ENCODE measurements around the gene PCDH19. TPM values are rescaled to one million over a fixed set of nuclear protein-coding genes. Genes with fewer than 3 reads are reported as not detected.
A peak's percentile ranks its signal among the peaks of the same experiment; 100 is the strongest.

PCDH19 gene
- total RNA-seq, 1 experiment from 2014 or later: 0.48 TPM

DNA sequence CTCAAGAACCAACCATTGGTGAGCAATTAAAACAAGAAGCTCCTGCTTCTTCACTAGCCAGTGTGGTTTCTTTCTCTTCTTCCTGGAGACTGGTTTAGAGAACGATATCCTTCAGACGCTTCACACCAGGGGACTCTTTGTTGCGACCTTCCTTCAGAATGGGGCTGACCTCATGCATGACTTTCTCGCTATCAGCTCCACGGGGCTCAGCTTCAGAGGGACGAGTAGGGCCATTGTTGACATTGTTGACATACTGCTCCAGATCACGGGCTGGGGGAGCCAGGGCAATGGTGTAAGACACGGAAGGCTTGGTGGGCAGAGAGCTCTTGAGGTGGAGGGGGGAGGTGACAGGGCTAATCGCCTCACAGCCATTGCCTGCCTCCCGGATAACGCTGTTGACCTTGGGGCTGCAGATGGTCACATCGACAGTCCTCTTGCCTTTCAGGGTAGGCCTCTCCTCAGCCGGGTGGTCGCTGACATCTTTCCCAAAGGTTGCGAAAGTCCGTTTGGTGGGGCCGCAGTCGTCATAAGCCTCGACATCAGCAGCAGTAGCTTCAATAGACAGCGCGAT, 113.8 kb downstream of the PCDH19 start:
- no peak for DNase-seq (ENCODE audit: low spot score)

DNA sequence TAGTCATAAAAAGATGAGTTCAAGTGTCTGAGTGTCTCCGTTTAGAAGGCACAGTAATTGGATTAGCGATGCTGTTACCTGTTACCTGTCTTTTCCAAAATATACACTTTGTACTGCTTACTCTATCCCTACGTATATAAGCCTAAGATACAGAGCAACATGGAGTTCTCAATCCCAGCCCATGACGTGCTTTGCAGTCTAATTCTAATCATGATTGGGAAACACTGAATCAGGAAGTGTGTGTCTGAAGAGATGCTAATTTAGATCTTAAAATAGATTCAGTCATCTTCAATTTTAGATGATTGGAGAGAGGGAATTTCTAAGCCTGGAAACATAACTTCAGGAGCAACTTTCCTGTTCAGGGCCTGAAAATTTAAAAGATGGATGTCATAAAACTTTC, 115.1 kb downstream of the PCDH19 start:
- DNase-seq (ENCODE audit: low spot score): no peak

DNA sequence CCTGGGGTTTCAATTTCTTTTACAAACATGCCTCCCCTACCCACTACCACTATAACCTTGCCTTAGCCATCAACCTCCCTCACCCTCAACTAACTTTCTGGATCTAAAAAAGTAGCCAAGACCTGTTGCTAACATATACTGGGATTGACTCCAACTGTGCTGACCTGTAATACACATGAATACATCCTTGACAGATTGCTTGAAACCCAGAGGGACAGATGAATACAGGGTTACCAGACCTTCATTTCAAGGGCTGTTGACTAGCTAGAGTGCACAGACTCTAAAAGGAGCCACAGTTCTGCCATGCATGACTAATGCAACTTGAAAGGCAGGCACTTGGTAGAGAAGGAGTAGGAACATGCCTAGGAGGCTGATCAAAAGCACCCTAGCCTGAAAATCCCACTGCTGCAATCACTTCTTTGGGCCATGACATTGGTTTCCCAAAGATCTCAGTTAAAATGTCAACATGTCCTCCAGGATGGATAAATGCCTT, 121.0 kb downstream of the PCDH19 start:
- no peak for DNase-seq (ENCODE audit: low spot score)

DNA sequence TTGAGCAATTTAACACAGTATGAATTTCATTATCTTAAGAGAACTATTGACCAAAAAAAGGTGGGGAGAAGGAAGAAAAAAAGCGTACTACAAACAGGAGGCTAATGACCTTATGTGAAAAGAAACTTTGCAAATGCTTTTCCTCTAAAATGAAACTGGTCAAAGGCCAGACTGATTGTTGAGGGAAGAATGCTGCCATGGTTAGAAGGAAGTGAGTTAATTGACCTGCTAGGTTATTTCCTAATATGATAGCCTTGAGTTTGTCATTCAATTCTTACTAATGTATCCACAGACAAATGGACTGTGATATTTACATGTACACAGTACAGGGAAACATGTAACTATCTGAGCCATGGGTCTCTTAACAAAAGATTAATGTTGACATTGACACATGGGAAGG, 132.8 kb downstream of the PCDH19 start:
- no peak for DNase-seq (ENCODE audit: low spot score)

DNA sequence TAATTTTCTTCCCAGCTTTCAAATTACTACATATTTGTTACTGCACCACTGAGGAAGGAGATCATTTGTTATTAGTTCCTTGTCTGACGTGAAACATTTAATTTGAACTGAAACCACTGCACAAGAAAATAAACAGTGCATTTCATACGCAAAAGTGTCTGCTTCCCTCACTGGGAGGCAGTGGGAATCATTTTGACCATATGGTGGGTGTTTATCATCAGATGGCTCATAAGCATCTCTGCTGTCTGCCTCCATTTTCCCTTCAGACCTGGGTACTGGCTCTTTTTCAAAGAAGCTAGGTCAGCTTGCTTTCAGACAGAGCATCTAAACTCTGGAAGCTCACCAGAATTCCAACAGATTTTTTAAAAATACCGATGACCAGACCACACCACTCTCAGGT, 135.2 kb downstream of the PCDH19 start:
- DNase-seq (ENCODE audit: low spot score): no peak

DNA sequence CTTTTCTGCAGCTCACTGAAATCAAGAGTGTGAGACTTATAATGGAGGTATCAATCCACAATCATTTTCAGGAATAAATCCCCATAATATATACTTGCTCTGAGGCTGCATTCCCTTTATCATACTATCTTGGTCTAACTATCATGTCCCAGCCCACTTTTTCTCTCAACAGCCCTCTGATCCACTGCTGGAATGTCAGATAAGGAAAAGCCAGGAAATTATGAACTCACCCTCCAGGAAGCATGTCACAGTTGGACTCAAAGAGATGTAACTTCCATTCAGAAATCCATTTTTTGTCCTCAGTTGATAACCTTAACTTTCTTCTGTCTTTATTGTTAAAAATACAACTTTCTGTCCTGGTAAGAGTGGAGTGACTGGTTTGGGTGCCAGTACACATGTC, 144.9 kb downstream of the PCDH19 start:
- no peak for DNase-seq (ENCODE audit: low spot score)

DNA sequence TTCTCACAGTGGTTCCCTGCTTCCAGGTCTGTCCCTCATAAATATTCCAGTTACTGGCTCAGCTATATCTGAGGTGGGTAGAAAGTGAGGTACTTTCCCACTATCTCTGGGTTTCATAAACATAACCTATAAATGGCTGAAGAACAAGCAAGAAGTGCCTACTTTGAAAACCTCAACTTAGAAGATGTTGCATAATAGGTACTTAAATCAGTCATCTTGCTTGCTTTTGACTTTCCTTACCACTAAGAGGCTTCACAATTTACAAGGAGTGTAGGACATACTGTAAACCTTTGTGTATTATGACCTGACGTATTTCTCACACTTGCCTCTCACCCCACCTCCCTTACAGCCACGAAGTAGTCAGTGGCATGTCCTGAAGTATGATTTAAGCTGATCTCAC, 145.9 kb downstream of the PCDH19 start:
- DNase-seq (ENCODE audit: low spot score): peak; percentile 3

DNA sequence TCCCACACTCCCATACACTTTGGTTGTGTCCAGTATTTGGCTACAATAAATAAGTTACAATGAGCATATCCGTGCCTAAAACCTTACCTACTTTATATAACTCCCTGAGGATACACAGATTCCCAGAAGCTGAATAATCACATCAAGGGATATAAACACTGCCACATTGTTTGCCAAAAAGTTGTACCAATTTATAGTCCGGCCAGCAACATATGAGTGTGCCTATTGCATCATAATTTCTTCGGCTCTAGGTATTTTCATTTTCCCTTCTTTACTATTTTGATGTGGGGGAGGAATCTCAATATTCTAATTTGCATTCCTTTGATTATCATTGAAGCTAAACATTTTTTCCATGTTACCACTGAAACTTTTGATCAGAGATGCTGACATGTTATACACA, 146.4 kb downstream of the PCDH19 start:
- DNase-seq (ENCODE audit: low spot score): peak; percentile 3

DNA sequence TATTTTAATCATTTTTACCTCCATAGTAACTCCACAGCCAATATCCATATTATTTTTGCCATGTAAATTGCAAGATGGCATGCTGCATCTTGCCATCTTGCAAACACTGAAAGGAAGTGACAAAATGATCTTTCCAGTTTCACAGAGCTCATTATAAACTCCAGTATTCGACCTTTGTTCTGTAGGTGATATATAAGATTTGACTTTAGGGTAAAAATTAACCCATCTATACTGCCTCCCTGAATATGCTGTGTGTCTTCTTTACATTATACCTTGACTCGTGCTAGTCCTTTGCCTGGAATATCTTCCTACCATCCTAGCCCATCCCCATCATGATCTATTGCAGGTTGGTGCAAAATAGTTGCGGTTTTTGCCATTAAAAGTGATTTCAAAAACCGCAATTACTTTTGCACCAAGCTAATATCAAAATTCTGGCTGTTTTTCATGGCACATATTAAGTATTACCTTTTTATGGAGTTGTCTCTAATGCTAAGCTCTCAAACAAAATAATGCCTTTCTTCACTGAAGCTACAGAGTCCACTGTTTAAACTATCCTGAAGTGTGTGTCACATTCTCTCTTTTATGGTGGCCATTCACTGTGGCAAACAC, 161.1 kb downstream of the PCDH19 start:
- DNase-seq (ENCODE audit: low spot score): no peak

DNA sequence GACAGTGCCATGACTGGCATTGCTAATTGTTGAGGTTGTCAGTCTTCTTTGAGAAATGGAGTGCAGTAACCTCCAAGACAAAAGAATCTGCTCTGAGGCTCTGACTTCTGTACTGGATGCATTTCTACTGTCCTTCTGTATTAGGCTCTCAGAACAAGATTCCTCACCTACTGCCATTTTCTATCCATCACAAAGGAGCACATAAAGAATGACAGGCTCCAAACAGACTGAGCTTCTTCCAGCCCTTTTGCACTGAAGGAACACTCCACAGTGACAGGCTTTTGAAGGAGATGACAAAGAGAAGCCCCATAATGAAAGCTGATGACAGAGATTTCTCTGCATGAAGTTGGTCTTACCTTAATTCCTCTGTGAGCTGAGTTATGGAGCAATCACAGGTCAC, 162.2 kb downstream of the PCDH19 start:
- no peak for DNase-seq (ENCODE audit: low spot score)

DNA sequence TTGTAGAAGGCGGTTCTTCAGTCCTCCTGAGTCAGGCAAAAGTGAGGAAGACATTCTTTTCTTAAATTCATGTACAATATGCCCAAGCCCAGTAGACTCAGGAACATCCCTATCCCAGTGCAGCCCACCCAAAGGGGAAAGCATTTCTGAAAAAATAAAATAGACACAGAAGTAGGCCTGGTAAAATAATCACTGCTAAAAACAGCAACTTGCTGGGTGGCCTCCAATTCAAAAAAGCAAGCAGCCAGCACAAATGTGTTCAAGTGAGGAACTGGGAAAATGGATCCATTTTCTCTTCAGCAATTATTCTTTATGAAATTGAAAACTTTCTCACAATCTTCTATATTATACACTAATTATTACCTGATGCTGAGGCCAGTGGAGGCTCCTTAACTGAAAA, 165.4 kb downstream of the PCDH19 start:
- no peak for DNase-seq (ENCODE audit: low spot score)

Other genes with a start within 250 kb of the PCDH19 start
- not detected in 2 replicates for gene TNMD, start 174.7 kb upstream of the PCDH19 start, total RNA-seq (2014; rRNA removed; shearing (Covaris generic))
- 44.1 and 53.5 TPM in 2 replicates for gene TSPAN6, start 226.5 kb upstream of the PCDH19 start, total RNA-seq (2014; rRNA removed; shearing (Covaris generic))
- 24.5 and 27.9 TPM in 2 replicates for gene SRPX2, start 233.9 kb upstream of the PCDH19 start, total RNA-seq (2014; rRNA removed; shearing (Covaris generic))

Data from H4 (cell line).